HUDEP-2 (cell line): ENCODE results near the gene IRF7.
A peak's percentile ranks its signal among the peaks of the same experiment; 100 is the strongest.

Experiments
- DNase-seq, 76 experiments: peaks; one replicate each; lab custom pipeline; 2025; ENCODE audit not compliant: unreplicated experiment in 76 of 76; lab: John Stamatoyannopoulos, UW

Gene IRF7

DNA sequence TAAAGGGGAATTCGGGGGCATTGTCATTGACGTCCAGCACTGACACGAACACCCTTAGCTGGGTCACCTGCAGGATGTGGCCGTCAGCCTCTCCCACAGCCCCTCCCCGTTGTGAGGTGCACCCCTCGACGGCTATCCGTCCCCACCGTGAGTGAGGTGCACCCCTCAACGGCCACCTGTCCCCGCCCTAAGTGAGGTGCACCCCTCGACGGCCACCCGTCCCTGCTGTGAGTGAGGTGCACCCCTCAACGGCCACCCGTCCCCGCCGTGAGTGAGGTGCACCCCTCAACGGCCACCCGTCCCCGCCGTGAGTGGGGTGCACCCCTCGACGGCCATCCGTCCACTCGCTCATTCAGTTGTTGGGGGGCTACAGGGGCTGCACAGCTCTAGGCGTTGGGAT, 6.1 kb upstream of the IRF7 start:
- no peak for DNase-seq

DNA sequence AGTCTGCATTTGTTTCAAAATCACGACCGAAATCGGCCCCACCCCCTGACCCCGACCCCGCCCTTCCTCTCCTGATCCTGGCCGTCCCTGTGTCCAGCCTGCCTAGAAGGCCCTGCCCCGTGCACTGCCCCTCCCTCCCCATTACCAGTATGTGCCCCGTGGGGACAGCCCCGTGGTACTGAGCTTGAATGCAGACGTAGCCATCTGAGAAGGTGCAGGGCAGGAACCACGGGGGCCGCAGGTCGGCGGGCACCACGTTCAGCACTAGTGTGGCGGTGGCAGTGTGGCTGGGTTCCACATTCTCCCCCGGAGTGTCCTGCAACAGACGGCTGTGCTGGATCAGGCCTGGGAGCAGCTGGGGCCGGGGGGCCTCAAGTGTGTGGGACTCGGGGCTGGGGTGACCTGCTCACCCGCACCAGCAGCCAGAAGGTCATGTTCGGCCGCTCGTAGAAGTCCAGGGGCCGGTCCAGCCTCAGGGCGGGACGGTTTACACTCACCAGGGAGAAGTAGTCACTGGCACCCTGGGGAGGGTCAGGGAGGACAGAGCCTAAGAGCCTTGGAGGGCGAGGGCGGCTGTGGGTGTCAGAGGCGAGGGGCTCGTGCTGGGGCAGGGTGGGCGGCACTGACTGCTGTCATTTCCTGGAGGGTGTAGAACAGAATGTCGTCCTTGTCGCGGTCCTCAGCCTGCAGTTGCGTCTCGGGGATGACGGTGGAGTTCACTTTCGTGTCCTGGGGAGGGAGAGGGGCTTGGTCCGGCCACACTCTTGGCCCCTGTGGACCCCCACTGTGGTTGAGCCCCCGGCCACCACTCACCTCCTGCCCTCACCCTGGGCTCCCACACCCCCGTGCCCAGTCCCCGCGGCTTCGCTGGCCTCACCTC, 5.4 kb upstream of the IRF7 start:
- DNase-seq = no peak

DNA sequence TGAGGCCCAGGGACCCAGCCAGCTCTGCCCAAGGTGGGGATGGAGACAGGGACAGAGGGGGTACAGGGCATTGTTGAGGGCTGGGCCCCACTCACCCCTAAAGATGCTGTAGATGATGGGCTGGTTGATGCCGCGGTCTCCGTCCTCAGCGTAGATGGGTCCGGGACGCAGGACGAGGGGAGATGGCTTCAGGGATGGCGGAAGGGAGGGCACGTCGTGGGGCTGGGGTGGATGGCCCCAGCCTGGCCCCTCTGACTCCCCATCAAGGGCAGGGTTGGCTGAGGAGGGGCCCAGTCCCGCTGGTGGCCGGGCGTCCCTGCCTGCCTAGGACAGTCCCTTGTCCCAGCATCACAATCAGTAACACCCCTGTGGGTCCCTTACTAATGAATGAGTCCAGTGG, 4.5 kb upstream of the IRF7 start:
- DNase-seq = no peak

DNA sequence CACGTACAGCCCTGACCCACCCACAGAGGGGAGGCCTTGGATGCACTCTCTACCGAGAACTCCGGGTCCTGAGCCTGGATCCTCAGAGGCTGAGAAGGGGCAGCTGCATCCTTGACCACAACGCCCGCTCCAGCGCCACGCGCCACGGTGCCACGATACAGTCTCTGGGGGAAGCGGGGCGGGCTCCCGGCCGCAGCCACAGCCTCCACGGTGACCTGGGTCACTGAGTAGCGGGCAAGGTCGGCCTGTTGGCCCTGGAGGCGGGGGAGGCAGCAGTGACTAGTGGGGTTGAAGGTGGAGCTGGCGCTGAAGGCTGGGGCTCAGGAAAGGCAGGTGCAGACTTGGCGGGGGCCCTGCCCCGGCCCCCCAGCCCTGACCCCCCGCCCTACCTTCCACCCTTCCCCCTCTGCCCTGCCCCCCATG, 3.9 kb upstream of the IRF7 start:
- no peak for DNase-seq

DNA sequence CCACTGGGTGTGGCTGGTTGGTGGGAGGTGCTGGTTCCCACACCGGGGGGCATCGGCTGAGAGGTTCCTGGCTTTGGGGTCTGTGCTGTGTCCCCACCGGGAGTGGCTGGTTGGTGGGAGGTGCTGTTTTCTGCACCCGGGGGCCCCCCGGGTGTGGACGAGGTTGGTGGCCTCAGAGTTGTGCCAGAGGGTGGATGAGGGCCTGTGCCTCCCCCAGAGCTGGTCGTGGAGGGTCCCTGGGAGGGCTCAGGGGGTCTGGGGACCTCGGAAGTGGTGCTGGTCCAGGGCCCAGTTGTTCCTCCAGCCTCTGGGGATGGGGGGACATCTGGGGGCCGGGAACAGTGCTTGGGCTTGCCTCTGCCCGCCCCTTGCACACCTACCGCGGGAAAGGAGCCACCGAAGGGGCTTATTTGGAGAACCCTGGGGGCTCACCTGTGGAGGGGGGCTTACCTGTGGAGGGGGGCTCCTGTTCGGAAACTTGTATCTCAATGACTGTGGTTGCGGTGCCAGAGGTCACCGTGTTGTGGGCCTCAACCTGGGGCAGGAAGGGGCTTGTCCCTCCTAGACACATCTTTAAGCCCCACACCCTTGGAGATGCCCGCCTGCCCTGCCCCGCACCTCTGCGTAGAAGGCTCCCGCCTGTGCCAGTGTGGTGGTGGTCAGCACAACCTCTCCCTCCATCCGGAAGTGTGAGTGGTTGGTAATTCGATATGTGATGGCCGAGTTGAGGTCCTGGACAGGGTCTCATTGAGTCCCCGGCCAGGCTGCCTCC, 3.3 kb upstream of the IRF7 start:
- DNase-seq = no peak

DNA sequence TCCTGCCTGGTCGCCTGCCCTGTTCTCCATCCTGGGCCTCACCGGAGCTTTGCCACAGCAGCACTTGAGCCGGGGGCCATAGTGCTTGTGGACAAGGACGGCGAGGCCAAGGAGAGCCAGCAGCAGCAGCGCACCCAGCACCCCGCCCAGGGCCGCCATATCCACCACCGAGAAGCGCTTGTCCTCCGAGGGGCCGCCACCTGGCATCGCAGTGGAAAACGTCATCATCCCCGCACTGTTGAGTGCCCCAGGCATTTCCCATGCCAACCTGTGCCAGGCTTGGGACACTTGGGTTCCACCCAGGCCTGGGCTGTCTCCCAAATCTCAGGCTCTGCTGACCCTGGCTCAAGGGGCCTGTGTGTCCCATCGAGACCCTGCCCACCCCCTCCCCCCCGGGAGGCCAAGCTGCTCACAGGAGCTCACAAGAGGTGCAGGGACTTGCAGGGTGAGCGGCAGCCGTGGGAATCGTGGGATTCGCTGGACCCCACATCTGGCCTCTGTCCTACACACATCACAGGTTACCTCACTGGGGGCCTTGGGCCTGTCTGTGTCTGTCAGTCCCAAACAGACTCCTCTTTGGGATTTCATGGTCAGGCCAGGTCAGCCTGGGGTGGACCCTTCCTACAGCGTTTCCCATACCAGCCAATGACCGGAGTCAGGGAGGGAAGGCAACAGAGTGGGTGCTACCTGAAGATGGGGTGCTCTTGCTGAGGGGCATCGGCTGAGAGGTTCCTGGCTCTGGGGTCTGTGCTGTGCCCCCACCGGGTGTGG, 2.3 kb upstream of the IRF7 start:
- no peak for DNase-seq

DNA sequence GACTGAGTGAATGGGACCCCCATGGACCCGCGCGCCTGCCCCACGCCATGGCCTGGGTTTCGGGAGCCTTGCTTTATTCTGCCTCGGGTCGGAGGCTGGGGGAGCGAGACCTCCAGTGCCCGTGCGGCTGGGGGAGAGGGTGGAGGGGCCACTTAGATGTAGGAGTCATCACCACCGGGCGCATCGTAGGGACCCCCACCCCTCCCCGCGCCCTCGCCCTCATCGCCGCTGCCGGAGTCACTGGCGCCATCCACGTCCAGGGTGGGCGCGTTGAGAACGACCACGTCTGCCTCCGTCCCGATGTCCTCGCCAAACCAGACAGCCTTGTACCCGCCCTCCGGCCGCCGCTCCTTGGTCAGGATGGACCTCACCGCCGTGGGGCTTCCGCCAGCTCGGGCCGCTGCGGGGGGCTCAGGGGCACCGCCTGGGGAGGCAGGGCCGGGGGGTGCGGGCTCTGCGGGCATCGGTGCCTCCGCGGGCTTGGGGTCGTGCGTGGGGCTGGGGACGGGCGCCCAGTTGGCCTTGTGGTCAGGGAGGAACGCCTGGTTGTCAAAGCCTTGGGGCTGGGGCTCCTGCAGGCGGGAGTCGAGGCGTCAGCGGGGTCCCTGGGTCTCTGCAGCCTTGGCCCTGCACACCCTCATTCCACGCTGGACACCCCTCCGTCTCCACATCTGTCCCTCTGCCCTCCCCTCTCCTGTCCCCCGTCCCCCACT, 1.6 kb upstream of the IRF7 start:
- DNase-seq = no peak

DNA sequence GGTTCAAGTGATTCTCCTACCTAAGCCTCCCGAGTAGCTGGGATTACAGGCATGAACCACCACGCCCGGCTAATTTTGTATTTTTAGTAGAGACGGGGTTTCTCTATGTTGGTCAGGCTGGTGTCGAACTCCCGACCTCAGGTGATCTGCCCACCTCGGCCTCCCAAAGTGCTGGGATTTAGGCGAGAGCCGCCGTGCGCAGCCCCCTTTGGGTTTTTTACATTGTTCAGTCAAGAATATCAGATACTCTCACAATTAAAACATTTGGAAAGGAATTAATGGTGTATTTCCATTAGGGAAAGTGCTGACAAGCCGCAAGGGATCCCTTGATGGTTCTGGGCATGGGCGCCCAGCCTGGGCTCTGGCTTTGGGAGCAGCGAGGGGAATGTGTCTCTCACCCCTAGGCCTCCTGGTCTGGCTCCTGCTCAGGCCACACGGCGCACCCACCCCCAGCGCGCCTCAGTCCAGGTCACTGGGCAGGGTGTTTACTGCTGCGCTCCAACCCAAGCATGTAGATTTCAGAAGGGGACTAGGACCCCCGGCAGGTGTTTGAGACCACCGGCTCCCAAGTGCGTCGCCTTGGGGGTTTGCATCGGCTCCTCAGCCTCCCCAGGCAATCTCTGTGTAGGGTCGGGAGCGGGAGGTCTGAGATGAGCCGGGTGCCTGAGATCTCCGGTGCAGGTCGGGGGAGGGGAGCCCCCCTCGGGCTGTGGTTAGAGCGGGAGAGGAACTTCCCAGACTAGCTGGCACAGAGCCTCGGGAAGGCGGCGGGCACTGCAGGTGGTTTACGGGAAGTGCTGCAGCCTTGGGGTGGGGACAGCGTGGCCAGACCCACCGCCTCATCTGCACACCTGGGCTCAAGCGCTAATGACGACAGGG, 809 bp upstream of the IRF7 start:
- no peak for DNase-seq

DNA sequence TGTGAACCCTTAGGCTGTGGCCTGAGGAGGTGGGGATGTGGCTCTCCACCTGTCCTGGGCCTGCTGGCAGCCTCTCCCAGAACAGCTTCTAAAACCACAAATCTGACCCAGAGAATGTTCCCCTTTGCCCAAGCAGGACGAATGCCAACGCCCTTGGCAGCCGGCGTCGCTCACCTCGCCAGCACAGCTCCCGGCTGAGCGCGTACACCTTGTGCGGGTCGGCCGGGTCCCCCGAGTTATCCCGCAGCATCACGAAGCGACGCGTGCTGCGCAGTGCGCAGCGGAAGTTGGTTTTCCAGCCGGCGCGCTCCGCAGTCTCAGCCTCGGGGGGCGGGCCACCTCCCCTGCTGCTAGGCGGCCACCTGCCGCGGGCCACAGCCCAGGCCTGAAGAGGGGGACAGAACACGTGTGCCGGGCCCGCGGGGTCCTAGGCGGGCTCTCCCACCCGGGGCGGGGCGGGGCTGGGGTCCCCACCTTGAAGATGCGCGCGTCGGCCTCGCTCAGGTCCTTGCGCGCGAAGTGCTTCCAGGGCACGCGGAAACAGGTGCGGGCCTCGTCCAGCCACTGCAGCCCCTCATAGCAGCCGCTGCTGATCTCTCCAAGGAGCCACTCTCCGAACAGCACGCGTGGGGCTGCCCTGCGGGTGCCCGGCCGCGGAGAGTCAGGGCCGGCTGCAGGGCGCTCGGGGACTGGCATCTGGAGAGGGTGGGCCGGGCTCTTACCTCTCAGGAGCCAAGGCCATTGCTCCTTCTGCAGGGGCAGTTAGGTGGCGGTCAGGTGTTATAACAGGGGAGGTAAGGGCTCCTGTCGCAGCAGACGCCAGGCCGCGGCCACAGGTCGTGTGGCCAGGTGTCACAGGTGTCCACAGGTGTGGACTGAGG, 887 bp downstream of the IRF7 start:
- no peak for DNase-seq

DNA sequence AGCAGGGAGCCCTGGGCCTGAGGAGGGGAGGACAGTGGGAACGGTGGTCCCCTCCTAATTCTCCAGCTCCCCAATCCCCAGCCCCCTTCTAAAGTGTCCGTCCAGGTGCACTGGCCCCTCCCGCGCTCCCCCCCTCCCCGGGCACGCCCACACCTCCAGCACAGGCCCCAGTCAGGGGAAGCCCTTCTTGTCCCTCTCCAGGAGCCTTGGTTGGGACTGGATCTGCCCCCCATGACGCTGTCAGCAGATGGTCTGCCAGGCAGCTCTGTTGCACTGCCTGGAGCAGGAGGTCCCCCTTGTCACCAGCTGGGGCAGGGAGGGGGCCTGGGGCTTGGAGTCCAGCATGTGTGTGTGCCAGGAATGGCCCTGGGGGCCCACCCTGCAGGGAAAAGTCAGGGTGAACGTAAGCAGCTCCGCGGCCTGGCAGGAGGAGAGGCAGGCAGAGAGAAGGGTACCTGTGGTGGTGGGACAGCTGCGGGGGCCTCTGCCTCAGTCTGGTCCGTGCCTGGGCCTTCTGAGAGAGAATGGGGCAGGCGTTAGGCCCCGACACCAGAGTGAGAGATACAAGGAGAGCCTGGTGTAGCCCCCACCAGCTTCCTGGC, 1.6 kb downstream of the IRF7 start:
- no peak for DNase-seq

DNA sequence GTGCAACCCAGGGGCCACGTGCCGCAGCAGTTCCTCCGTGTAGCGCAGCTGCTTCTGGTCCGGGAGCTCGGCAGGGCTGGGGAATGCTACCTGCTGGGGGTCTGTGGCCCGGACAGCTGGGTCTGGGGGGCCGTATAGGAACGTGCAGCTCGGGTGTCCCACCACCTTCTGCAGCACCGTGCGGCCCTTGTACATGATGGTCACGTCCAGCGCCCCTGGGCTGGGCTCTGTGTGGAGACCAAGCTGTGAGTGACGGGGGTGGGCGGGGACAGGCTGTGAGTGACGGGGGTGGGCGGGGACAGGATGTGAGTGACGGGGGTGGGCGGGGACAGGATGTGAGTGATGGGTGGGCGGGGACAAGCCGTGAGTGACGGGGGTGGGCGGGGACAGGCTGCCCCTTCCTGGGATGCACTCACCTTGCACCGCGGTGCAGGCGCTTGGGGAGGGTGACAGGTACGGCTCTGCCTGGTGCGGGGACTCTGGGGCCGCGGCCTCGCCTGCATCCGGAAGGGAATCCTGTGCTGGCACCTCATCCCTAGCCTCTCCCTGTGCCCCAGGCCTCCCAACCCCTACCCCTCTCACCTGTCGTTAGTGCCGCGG, 2.3 kb downstream of the IRF7 start:
- peak in 62 of 76 experiments; percentile 6 to 86 (median 68) for DNase-seq

DNA sequence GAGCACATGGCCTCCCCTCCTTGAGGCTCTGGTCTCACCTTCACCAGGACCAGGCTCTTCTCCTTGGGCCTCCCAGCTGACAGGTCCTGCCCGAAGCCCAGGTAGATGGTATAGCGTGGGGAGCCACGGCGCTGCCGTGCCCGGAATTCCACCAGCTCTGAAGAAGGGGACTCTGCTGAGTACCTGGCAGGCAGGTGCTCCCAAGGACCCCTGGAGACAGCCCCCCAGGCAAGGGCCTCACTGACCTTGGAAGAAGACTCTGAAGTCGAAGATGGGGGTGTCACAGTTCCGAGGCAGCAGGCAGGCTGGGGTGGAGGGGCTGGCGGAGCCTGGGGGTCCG, 2.8 kb downstream of the IRF7 start:
- DNase-seq = no peak

DNA sequence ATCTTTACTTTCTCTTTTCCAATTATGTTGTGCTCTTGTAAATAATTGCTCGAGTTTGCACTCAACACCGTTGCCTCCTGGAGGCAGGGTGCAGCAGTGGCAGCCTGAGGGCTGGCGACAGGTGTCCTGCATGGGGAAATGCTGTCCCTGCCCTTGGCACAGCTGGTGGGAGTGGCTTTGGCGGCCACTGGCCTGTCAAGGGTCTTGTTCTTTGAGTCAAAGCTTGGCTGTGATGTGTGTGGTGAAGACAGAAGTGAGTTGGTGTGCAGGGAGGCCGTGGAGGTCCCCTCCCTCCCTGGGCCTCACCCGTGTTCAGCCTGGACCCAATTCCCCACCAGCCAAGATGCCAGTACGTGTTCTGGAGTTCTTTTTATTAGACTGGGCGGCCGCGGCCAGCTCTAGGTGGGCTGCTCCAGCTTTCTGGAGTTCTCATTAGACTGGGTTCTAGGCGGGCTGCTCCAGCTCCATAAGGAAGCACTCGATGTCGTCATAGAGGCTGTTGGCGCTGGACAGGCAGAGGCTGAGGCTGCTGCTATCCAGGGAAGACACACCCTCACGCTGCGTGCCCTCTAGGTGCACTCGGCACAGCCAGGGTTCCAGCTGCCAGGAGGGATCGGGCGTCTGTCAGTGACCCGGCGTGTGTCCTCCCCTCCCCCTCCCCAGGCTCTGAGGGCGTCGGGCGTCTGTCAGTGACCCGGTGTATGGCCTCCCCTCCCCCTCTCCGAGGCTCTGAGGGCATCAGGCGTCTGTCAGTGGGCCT, 3.4 kb downstream of the IRF7 start:
- peak in 37 of 76 experiments; percentile 2 to 55 (median 22) for DNase-seq

DNA sequence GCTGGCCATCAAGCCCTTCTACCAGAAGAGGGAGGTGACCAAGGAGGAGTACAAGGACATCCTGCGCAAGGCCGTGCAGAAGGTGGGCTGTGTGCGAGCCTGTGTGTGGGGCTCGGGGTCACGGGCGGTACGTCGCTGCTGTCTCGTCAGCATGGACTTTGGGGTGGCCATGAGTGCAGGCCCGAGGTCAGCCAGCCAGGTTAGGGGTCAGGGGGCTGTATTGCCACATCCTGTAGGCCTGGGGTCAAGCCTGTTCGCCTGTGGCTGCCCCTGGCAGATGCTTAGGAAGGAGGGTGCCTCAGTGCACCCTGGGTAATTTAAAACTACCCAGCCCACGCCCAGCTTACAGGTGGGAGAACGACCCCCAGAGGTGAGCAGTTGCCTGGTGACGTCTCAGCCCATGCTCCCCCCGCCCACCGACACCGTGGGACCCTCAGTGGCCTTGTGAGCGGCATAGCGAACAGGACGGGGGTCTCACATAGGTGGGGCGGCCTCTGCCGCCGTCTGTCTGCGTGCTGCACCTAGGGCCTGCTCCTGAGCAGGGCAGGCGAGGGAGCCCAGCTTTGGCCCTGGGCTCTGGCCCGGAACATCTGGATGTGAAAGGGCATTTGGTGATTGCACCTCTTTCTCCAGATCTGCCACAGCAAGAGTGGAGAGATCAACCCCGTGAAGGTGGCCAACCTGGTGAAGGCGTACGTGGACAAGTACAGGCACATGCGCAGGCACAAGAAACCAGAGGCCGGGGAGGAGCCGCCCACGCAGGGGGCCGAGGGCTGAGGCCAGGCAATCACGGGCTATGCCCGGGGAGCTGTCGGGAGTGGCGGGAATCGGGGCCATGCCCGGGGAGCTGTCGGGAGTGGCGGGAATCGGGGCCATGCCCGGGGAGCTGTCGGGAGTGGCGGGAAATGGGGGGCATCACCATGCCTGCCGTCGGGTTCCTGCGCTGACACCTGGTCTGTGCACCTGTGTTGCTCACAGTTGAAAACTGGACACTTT, 4.5 kb downstream of the IRF7 start:
- no peak for DNase-seq

DNA sequence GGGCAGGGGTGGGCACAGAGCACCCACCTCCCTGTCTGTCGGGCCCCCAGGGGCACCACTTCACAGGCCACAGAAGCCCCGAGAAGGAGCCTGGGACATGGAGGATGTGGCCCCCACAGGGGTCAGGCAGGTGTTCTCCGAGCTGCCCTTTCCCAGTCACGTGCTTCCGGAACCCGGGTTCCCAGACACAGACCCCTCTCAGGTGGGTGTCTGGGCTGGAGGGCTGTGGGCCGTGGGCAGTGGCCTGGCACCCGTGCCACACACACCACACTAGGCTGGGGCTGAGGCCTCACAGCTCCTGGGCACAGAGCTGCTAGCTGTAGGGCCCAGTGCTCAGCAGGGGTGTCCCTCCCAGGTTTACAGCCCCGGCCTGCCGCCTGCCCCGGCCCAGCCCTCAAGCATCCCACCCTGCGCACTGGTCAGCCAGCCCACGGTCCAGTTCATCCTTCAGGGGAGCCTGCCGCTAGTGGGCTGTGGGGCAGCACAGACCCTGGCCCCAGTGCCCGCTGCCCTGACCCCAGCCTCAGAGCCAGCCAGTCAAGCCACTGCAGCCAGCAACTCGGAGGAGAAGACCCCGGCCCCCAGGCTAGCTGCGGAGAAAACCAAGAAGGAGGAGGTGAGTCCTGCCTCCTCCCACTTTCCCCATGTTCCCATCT, 5.5 kb downstream of the IRF7 start:
- DNase-seq = no peak
